ENCODE results near the gene C2CD3.

The C2CD3 gene

DNA sequence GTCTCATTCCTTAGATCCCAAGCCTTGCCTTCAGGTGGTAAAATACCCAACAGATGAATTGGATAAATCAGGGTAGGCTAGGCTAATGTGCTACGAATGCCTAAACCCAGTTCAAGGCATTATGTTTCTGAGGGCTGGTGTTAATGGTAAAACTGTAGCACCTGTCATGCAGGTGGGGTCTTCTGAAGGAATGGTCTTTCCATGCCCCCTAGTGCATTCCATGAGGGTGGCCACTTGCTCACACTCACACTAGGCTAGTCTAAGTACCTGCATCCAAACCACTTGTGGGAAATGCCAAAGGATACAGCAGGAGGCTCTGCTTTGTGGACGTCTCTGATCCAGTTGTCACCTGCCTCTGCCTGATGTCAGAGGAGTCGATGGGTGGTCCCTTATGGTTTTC lies 137.8 kb downstream of the C2CD3 start:
- Histone ChIP-seq H3K79me2 (ENCODE audit: low read length) (no peaks in the 10 kb centered on the region), H3K4me2 (ENCODE audit: low read length) (no peak overlapping the region), H3K27me3 (ENCODE audit: low read depth, low read length) (no peaks in the 10 kb centered on the region), H3K27ac (ENCODE audit: low read length) (no peak overlapping the region), H3K4me3 (ENCODE audit: low read length) (no peak overlapping the region), H3K9ac (ENCODE audit: low read length) (no peak overlapping the region), H3K36me3 (replicated peaks; ENCODE audit: low read depth, low read length) (peaks cover 28% of the 10 kb centered on the region), H2AFZ (ENCODE audit: low read depth, low read length) (no peak overlapping the region), H4K20me1 (ENCODE audit: insufficient read depth, low read length) (no peaks in the 10 kb centered on the region), H3K9me3 (ENCODE audit: insufficient read depth, low read length) (no peaks in the 10 kb centered on the region), H3K4me1 (ENCODE audit: low read length) (no peaks in the 10 kb centered on the region)
- TF ChIP-seq EZH2phosphoT487 (IDR thresholded peaks at IDR 0.05; ENCODE audit: low read depth), result no peak
- TF ChIP-seq, protein P1, sequence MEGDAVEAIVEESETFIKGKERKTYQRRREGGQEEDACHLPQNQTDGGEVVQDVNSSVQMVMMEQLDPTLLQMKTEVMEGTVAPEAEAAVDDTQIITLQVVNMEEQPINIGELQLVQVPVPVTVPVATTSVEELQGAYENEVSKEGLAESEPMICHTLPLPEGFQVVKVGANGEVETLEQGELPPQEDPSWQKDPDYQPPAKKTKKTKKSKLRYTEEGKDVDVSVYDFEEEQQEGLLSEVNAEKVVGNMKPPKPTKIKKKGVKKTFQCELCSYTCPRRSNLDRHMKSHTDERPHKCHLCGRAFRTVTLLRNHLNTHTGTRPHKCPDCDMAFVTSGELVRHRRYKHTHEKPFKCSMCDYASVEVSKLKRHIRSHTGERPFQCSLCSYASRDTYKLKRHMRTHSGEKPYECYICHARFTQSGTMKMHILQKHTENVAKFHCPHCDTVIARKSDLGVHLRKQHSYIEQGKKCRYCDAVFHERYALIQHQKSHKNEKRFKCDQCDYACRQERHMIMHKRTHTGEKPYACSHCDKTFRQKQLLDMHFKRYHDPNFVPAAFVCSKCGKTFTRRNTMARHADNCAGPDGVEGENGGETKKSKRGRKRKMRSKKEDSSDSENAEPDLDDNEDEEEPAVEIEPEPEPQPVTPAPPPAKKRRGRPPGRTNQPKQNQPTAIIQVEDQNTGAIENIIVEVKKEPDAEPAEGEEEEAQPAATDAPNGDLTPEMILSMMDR (IDR thresholded peaks at IDR 0.05; ENCODE audit: low read depth, low read length), result peak; percentile 12; the same call in 1 of the 2 replicates

- Histone ChIP-seq H4K20me1 (ENCODE audit: insufficient read depth, low read length) (no peaks in the 10 kb centered on the region), H3K4me1 (ENCODE audit: low read length) (no peaks in the 10 kb centered on the region), H3K79me2 (ENCODE audit: low read length) (no peaks in the 10 kb centered on the region), H3K27me3 (ENCODE audit: low read depth, low read length) (no peaks in the 10 kb centered on the region), H3K4me2 (ENCODE audit: low read length) (no peak overlapping the region), H3K36me3 (replicated peaks; ENCODE audit: low read depth, low read length) (peaks cover 16% of the 10 kb centered on the region), H3K27ac (ENCODE audit: low read length) (no peak overlapping the region), H3K9ac (ENCODE audit: low read length) (no peak overlapping the region), H3K9me3 (ENCODE audit: insufficient read depth, low read length) (no peaks in the 10 kb centered on the region), H2AFZ (ENCODE audit: low read depth, low read length) (no peak overlapping the region), H3K4me3 (ENCODE audit: low read length) (no peak overlapping the region)
- TF ChIP-seq, protein P1 (IDR thresholded peaks at IDR 0.05; ENCODE audit: low read depth, low read length), result no peak
- no peak for TF ChIP-seq EZH2phosphoT487 (IDR thresholded peaks at IDR 0.05; ENCODE audit: low read depth)
Measured at GRCh38 chr11:74030723-74031676, 139.8 kb downstream of the C2CD3 start.

- peaks cover 8% of the 10 kb centered on the region for H3K36me3 ChIP-seq (replicated peaks; ENCODE audit: low read depth, low read length)
- H4K20me1 ChIP-seq (ENCODE audit: insufficient read depth, low read length), result no peaks in the 10 kb centered on the region
- H3K9me3 ChIP-seq (ENCODE audit: insufficient read depth, low read length), result no peaks in the 10 kb centered on the region
- no peak overlapping the region for H3K9ac ChIP-seq (ENCODE audit: low read length)
- no peaks in the 10 kb centered on the region for H3K79me2 ChIP-seq (ENCODE audit: low read length)
- no peak overlapping the region for H3K4me3 ChIP-seq (ENCODE audit: low read length)
- no peak overlapping the region for H2AFZ ChIP-seq (ENCODE audit: low read depth, low read length)
- peaks cover 15% of the 10 kb centered on the region for H3K4me1 ChIP-seq (ENCODE audit: low read length)
- no peaks in the 10 kb centered on the region for H3K27me3 ChIP-seq (ENCODE audit: low read depth, low read length)
- TF ChIP-seq, protein P1 (IDR thresholded peaks at IDR 0.05; ENCODE audit: low read depth, low read length), result no peak
- no peak overlapping the region for H3K4me2 ChIP-seq (ENCODE audit: low read length)
- no peak overlapping the region for H3K27ac ChIP-seq (ENCODE audit: low read length)
Measured at GRCh38 chr11:74025467-74026166, 145.2 kb downstream of the C2CD3 start.
